K562 (cell line): ENCODE data around the gene NSUN2. TPM values are rescaled to one million over a fixed set of nuclear protein-coding genes. Genes with fewer than 3 reads are reported as not detected.

Experiments
- ATAC-seq: fragments of 200-7000 bp; cut with Tn5 transposase; 3 replicates; pipeline ENCODE4 v1.9.1; 2020; ENCODE audit warnings: moderate library complexity
- BruUV-seq: library from RNA; stranded (reverse); fragments of 400-500 nt; replicated peaks from 2 replicates; lab custom pipeline; 2021; lab: Mats Ljungman, UMichigan
- CTCF ChIA-PET: fragments of 300-600 bp; formaldehyde crosslinking; extraction: SDS; loops from one replicate; lab custom pipeline; 2021; ENCODE audit warnings: low intra/inter-chr PET ratio; lab: Yijun Ruan, JAX
- POLR2A ChIA-PET: fragments of 300-600, 350-650 bp; sonication (Branson Sonifier 250); formaldehyde crosslinking; extraction: SDS; loops from one replicate; lab custom pipeline; 2021; ENCODE audit warnings: antibody characterized with exemption, inconsistent platforms; lab: Yijun Ruan, JAX
- DNase-seq, 4 experiments: peaks; one replicate each; pipeline versions ENCODE4 v3.0.0 to v3.0.0-alpha.2; 2011 to 2018; ENCODE audit warnings: low spot score in 3 of 4, mixed read lengths in 3 of 4; ENCODE audit errors: extremely low read depth in 1 of 4
- FAIRE-seq: peaks from 2 replicates; lab custom pipeline; 2011; peaks lifted over from hg19 to GRCh38; lab: Jason Lieb, UNC
- H2AFZ ChIP-seq: 2 replicates; pipeline ENCODE4 v1.6.0; 2011; ENCODE audit warnings: low read depth, low read length, control low read depth, inconsistent platforms
- H3K27ac ChIP-seq: fragments of 200-600 bp; 3 replicates; pipeline ENCODE4 v1.8.0; 2011; ENCODE audit warnings: low read depth, mild to moderate bottlenecking, control low read depth, inconsistent platforms, low read length, moderate library complexity, mixed read lengths; ENCODE audit errors: extremely low read depth
- H3K27me3 ChIP-seq, 2 experiments: fragments of 300-600 bp in 1 of 2; 2 replicates in 1 of 2; 3 replicates in 1 of 2; pipeline versions ENCODE4 v1.6.0 to v1.8.0; 2011; ENCODE audit warnings: inconsistent platforms in 2 of 2, low read length in 2 of 2, mild to moderate bottlenecking in 1 of 2, mixed read lengths in 1 of 2, moderate library complexity in 1 of 2; ENCODE audit not compliant: control insufficient read depth in 2 of 2, insufficient read depth in 2 of 2
- H3K36me3 ChIP-seq: fragments of 300-600 bp; 3 replicates; pipeline ENCODE4 v1.8.0; 2011; ENCODE audit warnings: mild to moderate bottlenecking, low read length, inconsistent platforms; ENCODE audit not compliant: control insufficient read depth, insufficient read depth
- H3K4me1 ChIP-seq, 2 experiments: fragments of 200-600 bp in 1 of 2; replicated peaks in 1 of 2; 2 replicates in 1 of 2; 3 replicates in 1 of 2; pipeline versions ENCODE4 v1.5.1 to v1.8.0; 2011; ENCODE audit warnings: inconsistent platforms in 2 of 2, low read length in 2 of 2, mild to moderate bottlenecking in 1 of 2, mixed read lengths in 1 of 2, moderate library complexity in 1 of 2; ENCODE audit not compliant: control insufficient read depth in 2 of 2, insufficient read depth in 2 of 2
- H3K4me2 ChIP-seq: 2 replicates; pipeline ENCODE4 v1.6.1; 2011; ENCODE audit warnings: low read length, control low read depth, inconsistent platforms, mixed read lengths; ENCODE audit not compliant: insufficient read depth
- H3K4me3 ChIP-seq: fragments of 200-600 bp; sonication (generic), shearing (Covaris generic); 2 replicates; pipeline ENCODE4 v1.5.1; 2016; ENCODE audit warnings: control low read depth, inconsistent platforms
- H3K79me2 ChIP-seq: fragments of 200-600 bp; 3 replicates; pipeline ENCODE4 v1.8.0; 2011; ENCODE audit warnings: low read length, inconsistent platforms; ENCODE audit not compliant: control insufficient read depth, insufficient read depth
- H3K9ac ChIP-seq, 2 experiments: 2 replicates each; pipeline versions ENCODE4 v1.6.0 to v1.6.1; 2011; ENCODE audit warnings: low read depth in 2 of 2, low read length in 2 of 2, control low read depth in 1 of 2, inconsistent platforms in 1 of 2, mild to moderate bottlenecking in 1 of 2, mixed read lengths in 1 of 2; ENCODE audit not compliant: insufficient read depth in 1 of 2
- H3K9me1 ChIP-seq: one replicate; pipeline ENCODE4 v1.6.0; 2011; ENCODE audit warnings: inconsistent platforms, mild to moderate bottlenecking, low read length, moderate library complexity; ENCODE audit not compliant: control insufficient read depth, insufficient read depth
- H3K9me3 ChIP-seq: replicated peaks from 2 replicates; pipeline ENCODE4 v1.5.1; 2011; ENCODE audit warnings: low read depth, low read length, inconsistent platforms; ENCODE audit not compliant: control insufficient read depth, insufficient read depth
- H4K20me1 ChIP-seq: replicated peaks from 2 replicates; pipeline ENCODE4 v1.6.1; 2011; ENCODE audit warnings: low read length, inconsistent platforms, mixed read lengths; ENCODE audit not compliant: control insufficient read depth, insufficient read depth
- CBX1 ChIP-seq: sonication (generic); IDR thresholded peaks from 2 replicates; pipeline ENCODE4 v1.6.1; 2016; ENCODE audit warnings: antibody characterized with exemption, low read depth, mild to moderate bottlenecking
- FOS ChIP-seq: IDR thresholded peaks from 3 replicates; pipeline ENCODE4 v1.6.1; 2011; ENCODE audit not compliant: insufficient read length; ENCODE audit errors: extremely low read depth
- RFX1 ChIP-seq: fragments of 450-650 bp; IDR thresholded peaks from 2 replicates; pipeline ENCODE4 v1.6.1; 2016; ENCODE audit warnings: mild to moderate bottlenecking, moderate library complexity
- ZFP30 ChIP-seq: fragments of 250-450 bp; sonication (Bioruptor Pico); IDR thresholded peaks from 2 replicates; pipeline ENCODE4 v1.8.0; 2022; ENCODE audit warnings: moderate library complexity, mild to moderate bottlenecking, inconsistent platforms, borderline replicate concordance
- ZNF589 ChIP-seq: fragments of 200-800 bp; sonication (Bioruptor generic); IDR thresholded peaks from 2 replicates; pipeline ENCODE4 v1.6.1; 2016; ENCODE audit warnings: low read depth, missing genetic modification characterization, missing compliant biosample characterization
- ZSCAN32 ChIP-seq: fragments of 450-650 bp; formaldehyde crosslinking; IDR thresholded peaks from 2 replicates; pipeline ENCODE4 v1.4.0; 2020; ENCODE audit warnings: mild to moderate bottlenecking, moderate library complexity
- WGBS: fragments of 100-300 bp; shearing (Covaris generic); methylation state at CpG from one replicate; pipeline ENCODE4 v1.1.6; 2016; ENCODE audit warnings: low coverage, mixed read lengths; ENCODE audit not compliant: insufficient coverage; ENCODE audit errors: missing lambda C conversion rate; 5-methylcytosine and 5-hydroxymethylcytosine counted together
- in situ Hi-C: fragments of 300-500 bp; cut with MboI; formaldehyde crosslinking; loops from 4 replicates; pipeline ENCODE4 v1.15.0; 2018; ENCODE audit warnings: inconsistent platforms, mixed read lengths
- intact Hi-C: fragments of 100-400 bp; cut with micrococcal nuclease; formaldehyde crosslinking; loops from 2 replicates; pipeline ENCODE4 v1.14.2; 2022
- polyA plus RNA-seq, 8 experiments: library from polyadenylated mRNA; depleted of rRNA in 4 of 8; stranded (reverse) in 5 of 8; unstranded in 3 of 8; fragments of >200 nt; fragmentation: Nextera tagmentation in 2 of 8; fragmentation: Illumina TruSeq in 1 of 8; extraction: Ambion mirVana in 2 of 8; extraction: Trizol in 1 of 8; gene quantifications; 2 replicates each; pipeline versions ENCODE4 v1.2.1 to v1.2.3, GENCODE V29; 2011 to 2014; ENCODE audit warnings: inconsistent platforms in 1 of 8, missing spikeins in 1 of 8
- total RNA-seq, 7 experiments: library from RNA; depleted of rRNA in 6 of 7; stranded (reverse); fragments of >200 nt in 6 of 7; fragmentation: Illumina TruSeq in 2 of 7; extraction: Trizol in 2 of 7; gene quantifications; 2 replicates each; pipeline versions ENCODE4 v1.2.1 to v1.2.3, GENCODE V29; 2011 to 2021; ENCODE audit warnings: low replicate concordance in 1 of 7
- TF ChIP-seq, protein P1 (sequence below), 2 experiments: fragments of 450-650 bp in 1 of 2; sonication (generic) in 1 of 2; formaldehyde crosslinking; conservative IDR thresholded peaks; 2 replicates each; pipeline versions ENCODE4 v1.4.0 to v1.8.1; 2020 to 2022; ENCODE audit warnings: mild to moderate bottlenecking in 1 of 2, missing genetic modification reagents in 1 of 2
- TF ChIP-seq, protein P2 (sequence below): fragments of 450-650 bp; IDR thresholded peaks from 2 replicates; pipeline ENCODE4 v1.6.1; 2016; ENCODE audit warnings: low read depth
- TF ChIP-seq, protein P3 (sequence below), 2 experiments: fragments of 450-650 bp in 1 of 2; IDR thresholded peaks; 2 replicates each; pipeline ENCODE4 v1.6.1; 2011 to 2017; ENCODE audit warnings: low read depth in 2 of 2, antibody characterized with exemption in 1 of 2, borderline replicate concordance in 1 of 2, low read length in 1 of 2, mild to moderate bottlenecking in 1 of 2, mixed read lengths in 1 of 2; ENCODE audit not compliant: control insufficient read depth in 1 of 2

NSUN2 gene
- total and polyA plus RNA-seq, 9 of the 15 experiments (the other 6 are each of a cell fraction or from before 2014, with no cell fraction given), result 9.2 to 167 (median 127) TPM

DNA sequence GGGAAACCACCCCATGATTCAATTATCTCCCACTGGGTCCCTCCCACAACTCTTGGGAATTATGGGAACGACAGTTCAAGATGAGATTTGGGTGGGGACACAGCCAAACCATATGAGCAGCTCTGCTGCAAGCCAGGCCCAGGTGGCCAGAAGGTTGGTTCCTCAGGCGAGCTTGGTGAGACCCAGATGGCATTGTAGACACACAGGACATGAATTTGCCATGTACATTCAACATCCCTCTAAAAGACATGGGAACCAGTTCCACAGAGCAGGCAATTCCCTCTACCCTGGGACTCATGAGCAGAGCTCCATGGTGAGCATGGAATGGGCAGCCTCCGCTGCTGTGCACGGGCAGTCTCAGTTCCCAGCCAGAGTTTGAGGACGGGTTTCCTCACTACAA lies 53.3 kb downstream of the NSUN2 start:
- in situ Hi-C loops, result no loop called here
- no TSS peak for BruUV-seq
- no peak overlapping the region for H2AFZ ChIP-seq
- DNase-seq, result no peak
- no peaks in the 10 kb centered on the region for H3K9me3 ChIP-seq
- H3K4me1 ChIP-seq, result peaks cover 0 to 12% of the 10 kb centered on the region in 2 experiments; a peak in 2 of 5 replicates
- POLR2A ChIA-PET, result no interaction called here
- 0% methylated on average over 5 of the region's 5 CpGs for WGBS
- no peak overlapping the region for H3K4me3 ChIP-seq
- CTCF ChIA-PET, result interaction anchor here (0.9 kb wide), 1 partner anchor 693 kb away, joined by 3 read pairs; no protein-coding TSS in a partner anchor
- H3K9ac ChIP-seq, result no peak overlapping the region
- ATAC-seq, result no peak
- 0 out of 2 replicates have a peak, but pooled peaks cover 4% of the 10 kb centered on the region for H4K20me1 ChIP-seq
- no peak overlapping the region for H3K27ac ChIP-seq
- H3K9me1 ChIP-seq, result peaks cover 3% of the 10 kb centered on the region
- FAIRE-seq, result no peak
- no peak overlapping the region for H3K4me2 ChIP-seq
- no peaks in the 10 kb centered on the region for H3K36me3 ChIP-seq
- H3K27me3 ChIP-seq, result peaks cover 59 to 73% of the 10 kb centered on the region in 2 experiments
- H3K79me2 ChIP-seq, result no peaks in the 10 kb centered on the region
- intact Hi-C loops, result loop anchor here (5.0 to 10.0 kb wide), 2 partner anchors 275 to 692 kb away; no protein-coding TSS in a partner anchor
- TF ChIP-seq ZFP30 (CRISPR knock-in tag) (no peak), ZSCAN32 (CRISPR knock-in tag) (no peak), RFX1 (no peak), CBX1 (no peak), ZNF589 (CRISPR knock-in tag) (no peak), FOS (no peak)
- TF ChIP-seq, protein P1, sequence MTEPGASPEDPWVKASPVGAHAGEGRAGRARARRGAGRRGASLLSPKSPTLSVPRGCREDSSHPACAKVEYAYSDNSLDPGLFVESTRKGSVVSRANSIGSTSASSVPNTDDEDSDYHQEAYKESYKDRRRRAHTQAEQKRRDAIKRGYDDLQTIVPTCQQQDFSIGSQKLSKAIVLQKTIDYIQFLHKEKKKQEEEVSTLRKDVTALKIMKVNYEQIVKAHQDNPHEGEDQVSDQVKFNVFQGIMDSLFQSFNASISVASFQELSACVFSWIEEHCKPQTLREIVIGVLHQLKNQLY (CRISPR knock-in tag; conservative IDR thresholded peaks at IDR 0.05), result no peak
- TF ChIP-seq, protein P2, sequence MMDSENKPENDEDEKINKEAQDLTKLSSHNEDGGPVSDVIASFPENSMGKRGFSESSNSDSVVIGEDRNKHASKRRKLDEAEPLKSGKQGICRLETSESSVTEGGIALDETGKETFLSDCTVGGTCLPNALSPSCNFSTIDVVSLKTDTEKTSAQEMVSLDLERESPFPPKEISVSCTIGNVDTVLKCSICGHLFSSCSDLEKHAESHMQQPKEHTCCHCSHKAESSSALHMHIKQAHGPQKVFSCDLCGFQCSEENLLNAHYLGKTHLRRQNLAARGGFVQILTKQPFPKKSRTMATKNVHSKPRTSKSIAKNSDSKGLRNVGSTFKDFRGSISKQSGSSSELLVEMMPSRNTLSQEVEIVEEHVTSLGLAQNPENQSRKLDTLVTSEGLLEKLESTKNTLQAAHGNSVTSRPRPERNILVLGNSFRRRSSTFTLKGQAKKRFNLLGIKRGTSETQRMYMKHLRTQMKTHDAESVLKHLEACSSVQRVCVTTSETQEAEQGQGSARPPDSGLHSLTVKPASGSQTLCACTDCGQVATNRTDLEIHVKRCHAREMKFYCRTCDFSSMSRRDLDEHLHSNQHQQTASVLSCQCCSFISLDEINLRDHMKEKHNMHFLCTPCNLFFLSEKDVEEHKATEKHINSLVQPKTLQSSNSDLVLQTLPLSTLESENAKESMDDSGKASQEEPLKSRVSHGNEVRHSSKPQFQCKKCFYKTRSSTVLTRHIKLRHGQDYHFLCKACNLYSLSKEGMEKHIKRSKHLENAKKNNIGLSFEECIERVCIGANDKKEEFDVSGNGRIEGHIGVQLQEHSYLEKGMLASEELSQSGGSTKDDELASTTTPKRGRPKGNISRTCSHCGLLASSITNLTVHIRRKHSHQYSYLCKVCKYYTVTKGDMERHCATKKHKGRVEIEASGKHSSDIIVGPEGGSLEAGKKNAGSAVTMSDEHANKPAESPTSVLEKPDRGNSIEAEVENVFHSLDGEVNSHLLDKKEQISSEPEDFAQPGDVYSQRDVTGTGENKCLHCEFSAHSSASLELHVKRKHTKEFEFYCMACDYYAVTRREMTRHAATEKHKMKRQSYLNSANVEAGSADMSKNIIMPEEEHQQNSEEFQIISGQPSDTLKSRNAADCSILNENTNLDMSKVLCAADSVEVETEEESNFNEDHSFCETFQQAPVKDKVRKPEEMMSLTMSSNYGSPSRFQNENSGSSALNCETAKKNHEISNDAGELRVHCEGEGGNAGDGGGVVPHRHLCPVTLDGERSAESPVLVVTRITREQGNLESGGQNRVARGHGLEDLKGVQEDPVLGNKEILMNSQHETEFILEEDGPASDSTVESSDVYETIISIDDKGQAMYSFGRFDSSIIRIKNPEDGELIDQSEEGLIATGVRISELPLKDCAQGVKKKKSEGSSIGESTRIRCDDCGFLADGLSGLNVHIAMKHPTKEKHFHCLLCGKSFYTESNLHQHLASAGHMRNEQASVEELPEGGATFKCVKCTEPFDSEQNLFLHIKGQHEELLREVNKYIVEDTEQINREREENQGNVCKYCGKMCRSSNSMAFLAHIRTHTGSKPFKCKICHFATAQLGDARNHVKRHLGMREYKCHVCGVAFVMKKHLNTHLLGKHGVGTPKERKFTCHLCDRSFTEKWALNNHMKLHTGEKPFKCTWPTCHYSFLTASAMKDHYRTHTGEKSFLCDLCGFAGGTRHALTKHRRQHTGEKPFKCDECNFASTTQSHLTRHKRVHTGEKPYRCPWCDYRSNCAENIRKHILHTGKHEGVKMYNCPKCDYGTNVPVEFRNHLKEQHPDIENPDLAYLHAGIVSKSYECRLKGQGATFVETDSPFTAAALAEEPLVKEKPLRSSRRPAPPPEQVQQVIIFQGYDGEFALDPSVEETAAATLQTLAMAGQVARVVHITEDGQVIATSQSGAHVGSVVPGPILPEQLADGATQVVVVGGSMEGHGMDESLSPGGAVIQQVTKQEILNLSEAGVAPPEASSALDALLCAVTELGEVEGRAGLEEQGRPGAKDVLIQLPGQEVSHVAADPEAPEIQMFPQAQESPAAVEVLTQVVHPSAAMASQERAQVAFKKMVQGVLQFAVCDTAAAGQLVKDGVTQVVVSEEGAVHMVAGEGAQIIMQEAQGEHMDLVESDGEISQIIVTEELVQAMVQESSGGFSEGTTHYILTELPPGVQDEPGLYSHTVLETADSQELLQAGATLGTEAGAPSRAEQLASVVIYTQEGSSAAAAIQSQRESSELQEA, result no peak
- TF ChIP-seq, protein P3, sequence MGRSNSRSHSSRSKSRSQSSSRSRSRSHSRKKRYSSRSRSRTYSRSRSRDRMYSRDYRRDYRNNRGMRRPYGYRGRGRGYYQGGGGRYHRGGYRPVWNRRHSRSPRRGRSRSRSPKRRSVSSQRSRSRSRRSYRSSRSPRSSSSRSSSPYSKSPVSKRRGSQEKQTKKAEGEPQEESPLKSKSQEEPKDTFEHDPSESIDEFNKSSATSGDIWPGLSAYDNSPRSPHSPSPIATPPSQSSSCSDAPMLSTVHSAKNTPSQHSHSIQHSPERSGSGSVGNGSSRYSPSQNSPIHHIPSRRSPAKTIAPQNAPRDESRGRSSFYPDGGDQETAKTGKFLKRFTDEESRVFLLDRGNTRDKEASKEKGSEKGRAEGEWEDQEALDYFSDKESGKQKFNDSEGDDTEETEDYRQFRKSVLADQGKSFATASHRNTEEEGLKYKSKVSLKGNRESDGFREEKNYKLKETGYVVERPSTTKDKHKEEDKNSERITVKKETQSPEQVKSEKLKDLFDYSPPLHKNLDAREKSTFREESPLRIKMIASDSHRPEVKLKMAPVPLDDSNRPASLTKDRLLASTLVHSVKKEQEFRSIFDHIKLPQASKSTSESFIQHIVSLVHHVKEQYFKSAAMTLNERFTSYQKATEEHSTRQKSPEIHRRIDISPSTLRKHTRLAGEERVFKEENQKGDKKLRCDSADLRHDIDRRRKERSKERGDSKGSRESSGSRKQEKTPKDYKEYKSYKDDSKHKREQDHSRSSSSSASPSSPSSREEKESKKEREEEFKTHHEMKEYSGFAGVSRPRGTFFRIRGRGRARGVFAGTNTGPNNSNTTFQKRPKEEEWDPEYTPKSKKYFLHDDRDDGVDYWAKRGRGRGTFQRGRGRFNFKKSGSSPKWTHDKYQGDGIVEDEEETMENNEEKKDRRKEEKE (IDR thresholded peaks at IDR 0.05; ENCODE audit: borderline replicate concordance in 1 of 2, control insufficient read depth in 1 of 2, low read depth in 2 of 2, low read length in 1 of 2), result no peak
